ENCODE data around the gene PTRH2.

The PTRH2 gene

GRCh38 chr17:59714255-59714654 lies 7.0 kb upstream of the PTRH2 start:
- Histone ChIP-seq H3K9ac (ENCODE audit: low read depth, low read length) (no peak overlapping the region), H3K27me3 (ENCODE audit: control insufficient read depth, insufficient read depth, low read length) (no peaks in the 10 kb centered on the region), H3K36me3 (ENCODE audit: control insufficient read depth, insufficient read depth, low read length) (no peaks in the 10 kb centered on the region), H3K9me3 (ENCODE audit: control insufficient read depth, insufficient read depth, low read length) (no peaks in the 10 kb centered on the region), H3K4me3 (ENCODE audit: low read depth, low read length) (no peak overlapping the region), H3K4me1 (ENCODE audit: control insufficient read depth, insufficient read depth, low read length) (no peaks in the 10 kb centered on the region)

GRCh38 chr17:59712862-59713261 lies 5.6 kb upstream of the PTRH2 start:
- Histone ChIP-seq H3K4me3 (ENCODE audit: low read depth, low read length) (no peak overlapping the region), H3K27me3 (ENCODE audit: control insufficient read depth, insufficient read depth, low read length) (no peaks in the 10 kb centered on the region), H3K4me1 (ENCODE audit: control insufficient read depth, insufficient read depth, low read length) (peaks cover 8% of the 10 kb centered on the region), H3K9ac (ENCODE audit: low read depth, low read length) (no peak overlapping the region), H3K9me3 (ENCODE audit: control insufficient read depth, insufficient read depth, low read length) (no peaks in the 10 kb centered on the region), H3K36me3 (ENCODE audit: control insufficient read depth, insufficient read depth, low read length) (no peaks in the 10 kb centered on the region)

DNA sequence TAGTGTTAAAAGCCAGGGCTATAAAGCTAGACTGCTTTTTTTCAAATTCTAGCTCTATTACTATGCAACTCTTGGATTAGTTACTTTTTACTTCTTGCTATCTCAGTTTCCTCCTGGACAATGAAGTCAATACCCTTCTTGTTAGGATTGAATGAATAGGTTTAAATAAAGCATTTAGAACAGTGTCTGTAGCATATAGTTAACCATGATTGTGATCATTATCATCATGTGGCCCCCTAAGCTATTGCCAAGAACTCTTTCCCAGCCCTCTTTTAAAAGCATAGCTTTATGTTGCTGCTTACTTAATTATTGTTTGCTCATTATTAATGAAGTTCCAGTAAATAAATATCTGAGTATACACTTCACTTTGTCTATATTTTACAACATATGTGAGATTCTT lies 4.7 kb upstream of the PTRH2 start:
- H3K4me1 ChIP-seq (ENCODE audit: control insufficient read depth, insufficient read depth, low read length), result peaks cover 8% of the 10 kb centered on the region
- no peak overlapping the region for H3K4me3 ChIP-seq (ENCODE audit: low read depth, low read length)
- no peaks in the 10 kb centered on the region for H3K9me3 ChIP-seq (ENCODE audit: control insufficient read depth, insufficient read depth, low read length)
- H3K27me3 ChIP-seq (ENCODE audit: control insufficient read depth, insufficient read depth, low read length), result no peaks in the 10 kb centered on the region
- H3K36me3 ChIP-seq (ENCODE audit: control insufficient read depth, insufficient read depth, low read length), result no peaks in the 10 kb centered on the region
- no peak overlapping the region for H3K9ac ChIP-seq (ENCODE audit: low read depth, low read length)

- Histone ChIP-seq H3K9ac (ENCODE audit: low read depth, low read length) (peak overlapping the region; percentile 97), H3K27me3 (ENCODE audit: control insufficient read depth, insufficient read depth, low read length) (no peaks in the 10 kb centered on the region), H3K4me1 (ENCODE audit: control insufficient read depth, insufficient read depth, low read length) (peaks cover 11% of the 10 kb centered on the region), H3K4me3 (ENCODE audit: low read depth, low read length) (peak overlapping the region; percentile 99), H3K36me3 (ENCODE audit: control insufficient read depth, insufficient read depth, low read length) (no peaks in the 10 kb centered on the region), H3K9me3 (ENCODE audit: control insufficient read depth, insufficient read depth, low read length) (no peaks in the 10 kb centered on the region)
Observed at GRCh38 chr17:59707971-59708430, 771 bp upstream of the PTRH2 start.

DNA sequence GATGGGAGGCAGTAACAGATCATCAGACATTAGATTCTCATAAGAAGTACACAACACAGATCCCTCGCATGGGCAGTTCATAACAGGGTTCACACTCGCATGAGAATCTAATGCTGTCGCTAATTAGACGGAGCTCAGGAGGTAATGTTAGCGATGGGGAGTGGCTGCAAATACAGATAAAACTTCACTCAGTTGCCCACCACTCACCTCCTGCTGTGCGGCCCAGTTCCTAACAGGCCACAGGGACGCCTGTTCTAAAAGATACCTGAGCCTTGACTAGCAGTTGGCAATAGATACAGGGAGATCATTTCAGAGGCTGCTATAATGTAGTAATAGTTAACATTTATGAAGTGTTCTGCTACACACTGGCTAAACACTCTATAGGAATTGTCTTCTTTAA lies 4.9 kb downstream of the PTRH2 start:
- H3K4me1 ChIP-seq (ENCODE audit: control insufficient read depth, insufficient read depth, low read length), result peaks cover 8% of the 10 kb centered on the region
- no peak overlapping the region for H3K4me3 ChIP-seq (ENCODE audit: low read depth, low read length)
- no peaks in the 10 kb centered on the region for H3K9me3 ChIP-seq (ENCODE audit: control insufficient read depth, insufficient read depth, low read length)
- peaks cover 6% of the 10 kb centered on the region for H3K36me3 ChIP-seq (ENCODE audit: control insufficient read depth, insufficient read depth, low read length)
- no peaks in the 10 kb centered on the region for H3K27me3 ChIP-seq (ENCODE audit: control insufficient read depth, insufficient read depth, low read length)
- no peak overlapping the region for H3K9ac ChIP-seq (ENCODE audit: low read depth, low read length)

DNA sequence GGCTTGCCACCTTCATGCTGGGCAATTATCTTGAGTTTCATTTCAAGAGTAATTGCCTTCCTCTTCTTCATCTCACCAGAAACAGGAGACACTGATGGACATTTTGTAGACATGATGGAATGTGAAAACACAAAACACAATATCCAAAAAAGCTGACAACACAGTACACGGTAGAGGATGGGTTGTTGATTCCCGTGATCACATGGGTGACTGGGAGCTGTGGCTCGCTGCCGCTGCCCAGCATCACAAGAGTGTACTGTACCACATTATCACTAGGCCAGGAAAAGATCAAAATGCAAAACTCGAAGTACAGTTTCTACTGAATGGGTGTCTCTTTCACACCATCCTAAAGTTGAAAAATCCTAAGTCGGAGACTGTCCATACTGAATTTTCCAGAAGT lies 7.4 kb downstream of the PTRH2 start:
- H3K4me1 ChIP-seq (ENCODE audit: control insufficient read depth, insufficient read depth, low read length), result peaks cover 5% of the 10 kb centered on the region
- no peaks in the 10 kb centered on the region for H3K9me3 ChIP-seq (ENCODE audit: control insufficient read depth, insufficient read depth, low read length)
- H3K9ac ChIP-seq (ENCODE audit: low read depth, low read length), result no peak overlapping the region
- H3K36me3 ChIP-seq (ENCODE audit: control insufficient read depth, insufficient read depth, low read length), result peaks cover 13% of the 10 kb centered on the region
- no peak overlapping the region for H3K4me3 ChIP-seq (ENCODE audit: low read depth, low read length)
- H3K27me3 ChIP-seq (ENCODE audit: control insufficient read depth, insufficient read depth, low read length), result no peaks in the 10 kb centered on the region

DNA sequence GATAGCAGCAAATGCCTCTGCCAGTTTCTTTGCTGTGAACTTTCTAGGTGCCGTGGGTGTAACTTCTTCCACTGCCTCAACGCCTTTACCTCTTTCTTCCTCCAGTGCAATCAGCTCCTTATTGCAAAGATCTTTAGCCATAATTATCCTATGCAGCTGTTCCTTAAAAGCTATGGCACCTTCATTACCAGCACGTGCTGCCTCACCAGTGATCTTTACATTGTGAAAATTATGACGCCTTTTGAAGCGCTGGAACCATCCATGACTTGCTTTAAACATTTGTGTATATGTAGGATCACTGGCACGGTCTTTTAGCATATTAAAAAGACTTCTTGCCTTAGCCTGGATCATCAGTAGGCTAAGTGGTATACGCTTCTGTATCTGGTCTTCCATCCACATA lies 8.0 kb downstream of the PTRH2 start:
- Histone ChIP-seq H3K4me1 (ENCODE audit: control insufficient read depth, insufficient read depth, low read length) (peaks cover 5% of the 10 kb centered on the region), H3K27me3 (ENCODE audit: control insufficient read depth, insufficient read depth, low read length) (no peaks in the 10 kb centered on the region), H3K36me3 (ENCODE audit: control insufficient read depth, insufficient read depth, low read length) (peaks cover 16% of the 10 kb centered on the region), H3K9me3 (ENCODE audit: control insufficient read depth, insufficient read depth, low read length) (no peaks in the 10 kb centered on the region), H3K9ac (ENCODE audit: low read depth, low read length) (no peak overlapping the region), H3K4me3 (ENCODE audit: low read depth, low read length) (no peak overlapping the region)

GRCh38 chr17:59698143-59698542 lies 9.1 kb downstream of the PTRH2 start:
- Histone ChIP-seq H3K27me3 (ENCODE audit: control insufficient read depth, insufficient read depth, low read length) (no peaks in the 10 kb centered on the region), H3K36me3 (ENCODE audit: control insufficient read depth, insufficient read depth, low read length) (peaks cover 22% of the 10 kb centered on the region), H3K4me1 (ENCODE audit: control insufficient read depth, insufficient read depth, low read length) (peaks cover 5% of the 10 kb centered on the region), H3K9me3 (ENCODE audit: control insufficient read depth, insufficient read depth, low read length) (no peaks in the 10 kb centered on the region), H3K4me3 (ENCODE audit: low read depth, low read length) (no peak overlapping the region), H3K9ac (ENCODE audit: low read depth, low read length) (no peak overlapping the region)

- no peak overlapping the region for H3K4me3 ChIP-seq (ENCODE audit: low read depth, low read length)
- H3K4me1 ChIP-seq (ENCODE audit: control insufficient read depth, insufficient read depth, low read length), result no peaks in the 10 kb centered on the region
- no peak overlapping the region for H3K9ac ChIP-seq (ENCODE audit: low read depth, low read length)
- H3K27me3 ChIP-seq (ENCODE audit: control insufficient read depth, insufficient read depth, low read length), result no peaks in the 10 kb centered on the region
- H3K36me3 ChIP-seq (ENCODE audit: control insufficient read depth, insufficient read depth, low read length), result peaks cover 22% of the 10 kb centered on the region
- H3K9me3 ChIP-seq (ENCODE audit: control insufficient read depth, insufficient read depth, low read length), result no peaks in the 10 kb centered on the region
Observed at GRCh38 chr17:59696682-59697277, 10.4 kb downstream of the PTRH2 start.

- Histone ChIP-seq H3K9me3 (ENCODE audit: control insufficient read depth, insufficient read depth, low read length) (no peaks in the 10 kb centered on the region), H3K4me1 (ENCODE audit: control insufficient read depth, insufficient read depth, low read length) (no peaks in the 10 kb centered on the region), H3K36me3 (ENCODE audit: control insufficient read depth, insufficient read depth, low read length) (peaks cover 23% of the 10 kb centered on the region), H3K9ac (ENCODE audit: low read depth, low read length) (no peak overlapping the region), H3K27me3 (ENCODE audit: control insufficient read depth, insufficient read depth, low read length) (no peaks in the 10 kb centered on the region), H3K4me3 (ENCODE audit: low read depth, low read length) (no peak overlapping the region)
Observed at GRCh38 chr17:59695945-59696681, 11.1 kb downstream of the PTRH2 start.

DNA sequence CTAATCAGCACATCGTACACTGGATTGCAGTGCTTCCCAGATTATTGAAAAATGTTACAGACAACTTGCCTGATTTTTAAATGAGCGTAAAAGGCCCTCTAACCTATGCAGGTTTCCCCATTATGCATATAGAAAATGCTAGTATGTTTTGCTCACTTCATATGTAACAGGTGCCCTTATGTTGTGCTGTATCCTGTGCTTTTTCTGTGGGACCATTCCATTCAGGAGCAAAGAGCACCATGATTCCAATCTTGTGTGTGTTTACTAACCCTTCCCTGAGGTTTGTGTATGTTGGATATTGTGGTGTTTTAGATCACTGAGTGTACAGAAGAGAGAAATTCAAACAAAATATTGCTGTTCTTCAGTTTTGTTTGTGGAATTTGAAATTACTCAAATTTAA lies 12.9 kb downstream of the PTRH2 start:
- Histone ChIP-seq H3K4me3 (ENCODE audit: low read depth, low read length) (no peak overlapping the region), H3K9ac (ENCODE audit: low read depth, low read length) (no peak overlapping the region), H3K9me3 (ENCODE audit: control insufficient read depth, insufficient read depth, low read length) (no peaks in the 10 kb centered on the region), H3K27me3 (ENCODE audit: control insufficient read depth, insufficient read depth, low read length) (no peaks in the 10 kb centered on the region), H3K36me3 (ENCODE audit: control insufficient read depth, insufficient read depth, low read length) (peaks cover 31% of the 10 kb centered on the region), H3K4me1 (ENCODE audit: control insufficient read depth, insufficient read depth, low read length) (no peaks in the 10 kb centered on the region)

GRCh38 chr17:59693582-59693981 lies 13.6 kb downstream of the PTRH2 start:
- H3K27me3 ChIP-seq (ENCODE audit: control insufficient read depth, insufficient read depth, low read length), result no peaks in the 10 kb centered on the region
- no peak overlapping the region for H3K9ac ChIP-seq (ENCODE audit: low read depth, low read length)
- H3K36me3 ChIP-seq (ENCODE audit: control insufficient read depth, insufficient read depth, low read length), result peaks cover 32% of the 10 kb centered on the region
- H3K4me3 ChIP-seq (ENCODE audit: low read depth, low read length), result no peak overlapping the region
- H3K4me1 ChIP-seq (ENCODE audit: control insufficient read depth, insufficient read depth, low read length), result no peaks in the 10 kb centered on the region
- no peaks in the 10 kb centered on the region for H3K9me3 ChIP-seq (ENCODE audit: control insufficient read depth, insufficient read depth, low read length)

All from iPS-15b (cell line).